ENCODE results near the gene TELO2.
A peak's percentile ranks its signal among the peaks of the same experiment; 100 is the strongest.
"Not testable (repeated sequence)": the region's sequence is repeated elsewhere in the genome, so short reads cannot be mapped to it uniquely, and the experiment has no call there.

TELO2 gene

DNA sequence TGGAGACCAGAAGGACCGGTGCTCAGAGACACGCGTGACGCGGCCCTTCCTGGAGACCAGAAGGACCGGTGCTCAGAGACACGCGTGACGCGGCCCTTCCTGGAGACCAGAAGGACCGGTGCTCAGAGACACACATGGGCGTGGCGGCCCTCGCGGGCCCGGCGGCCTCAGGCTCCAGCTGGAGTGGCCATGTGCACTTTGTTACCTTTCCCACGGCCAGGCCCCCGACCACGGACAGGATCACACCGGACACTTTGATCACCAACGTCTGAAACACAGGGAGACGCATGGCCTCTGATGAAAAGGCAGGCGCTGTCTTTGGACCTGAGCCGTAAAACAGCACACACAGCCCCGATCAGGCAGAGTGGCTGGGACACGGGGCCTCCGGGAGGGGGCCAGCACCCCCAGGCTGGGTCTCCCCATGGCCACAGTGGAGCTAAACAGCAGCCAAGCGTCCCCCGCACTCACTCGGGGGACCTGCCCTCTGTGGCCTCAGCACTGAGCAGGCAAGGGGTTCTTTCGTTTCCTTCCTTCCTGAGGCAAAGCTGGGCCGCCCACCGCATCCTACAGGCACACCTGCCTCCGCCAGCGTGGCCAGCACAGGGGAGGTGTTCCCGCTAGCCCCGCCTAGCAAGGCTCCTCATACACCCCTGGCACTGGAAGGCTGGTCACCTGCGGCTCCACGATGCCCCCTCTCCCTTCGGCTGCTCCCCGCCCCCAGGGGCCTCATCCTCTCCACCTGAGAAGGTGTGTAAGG, 35.5 kb upstream of the TELO2 start:
- no peak for DNase-seq (ENCODE audit: low read depth)

DNA sequence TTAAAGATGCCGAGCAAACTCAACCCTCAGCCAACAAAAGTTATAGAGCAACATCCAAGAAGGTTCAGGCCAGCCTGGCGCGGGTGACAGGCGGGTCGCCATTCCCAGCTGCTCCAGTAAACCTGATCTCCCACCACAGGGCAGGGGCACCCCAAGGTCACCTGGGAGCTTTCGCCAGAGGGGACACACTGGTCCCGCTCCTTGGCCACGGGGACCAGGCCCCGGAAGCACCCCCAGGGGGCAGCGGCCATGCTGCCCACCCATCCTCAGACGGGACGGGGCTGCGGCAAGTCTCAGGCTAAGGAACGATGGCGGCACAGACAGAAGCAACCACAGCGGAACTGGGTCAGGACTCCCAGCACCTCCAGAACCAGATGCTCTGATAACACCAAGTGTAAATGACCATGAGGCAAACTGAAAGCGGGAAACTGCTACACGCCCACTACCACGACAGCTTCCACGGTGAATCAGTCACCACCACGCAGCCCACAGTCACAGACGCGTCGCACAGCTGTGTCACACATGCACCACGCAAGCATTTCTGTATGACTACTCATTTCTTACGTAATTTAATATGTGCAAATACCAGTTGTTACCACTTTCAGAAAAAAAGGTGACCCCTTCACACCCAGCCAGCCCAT, 34.7 kb upstream of the TELO2 start:
- no peak for DNase-seq (ENCODE audit: low read depth)

DNA sequence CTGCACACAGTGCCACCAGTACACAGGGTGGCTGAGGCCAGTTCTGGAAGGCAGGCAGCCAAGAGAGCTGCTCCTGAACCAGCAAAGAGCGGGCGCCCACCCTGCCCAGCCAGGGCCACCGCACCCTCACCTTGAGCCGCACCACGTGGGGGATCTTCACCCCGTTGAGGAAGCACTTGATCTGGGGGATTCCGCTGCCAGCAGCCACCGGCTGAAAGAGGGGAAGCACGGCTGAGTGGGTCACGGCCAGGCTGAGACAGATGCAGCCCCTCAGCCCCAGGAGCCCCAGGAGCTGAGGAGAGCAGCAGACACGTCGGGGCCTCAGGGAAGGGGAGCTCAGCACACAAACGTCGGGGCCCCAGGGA, 34.2 kb upstream of the TELO2 start:
- DNase-seq (ENCODE audit: low read depth) = no peak

DNA sequence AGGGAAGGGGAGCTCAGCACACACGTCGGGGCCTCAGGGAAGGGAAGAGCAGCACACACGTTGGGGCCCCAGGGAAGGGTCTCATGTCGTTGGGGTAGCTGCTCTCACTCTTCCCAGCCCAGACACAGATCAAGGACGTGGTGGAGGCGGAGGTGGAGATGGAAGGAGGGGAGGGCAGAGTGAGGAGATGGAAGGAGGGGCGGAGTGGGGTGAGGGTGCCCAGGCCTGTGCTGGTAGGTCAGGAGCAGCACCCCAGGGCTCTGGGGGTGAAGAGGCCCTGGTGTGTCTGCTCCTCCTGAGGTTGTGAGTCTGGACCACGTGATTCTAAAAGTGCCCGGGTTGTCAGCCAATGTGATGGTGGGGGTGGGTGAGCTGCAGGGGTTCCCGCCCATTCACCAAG, 33.2 kb upstream of the TELO2 start:
- no peak for DNase-seq (ENCODE audit: low read depth)

DNA sequence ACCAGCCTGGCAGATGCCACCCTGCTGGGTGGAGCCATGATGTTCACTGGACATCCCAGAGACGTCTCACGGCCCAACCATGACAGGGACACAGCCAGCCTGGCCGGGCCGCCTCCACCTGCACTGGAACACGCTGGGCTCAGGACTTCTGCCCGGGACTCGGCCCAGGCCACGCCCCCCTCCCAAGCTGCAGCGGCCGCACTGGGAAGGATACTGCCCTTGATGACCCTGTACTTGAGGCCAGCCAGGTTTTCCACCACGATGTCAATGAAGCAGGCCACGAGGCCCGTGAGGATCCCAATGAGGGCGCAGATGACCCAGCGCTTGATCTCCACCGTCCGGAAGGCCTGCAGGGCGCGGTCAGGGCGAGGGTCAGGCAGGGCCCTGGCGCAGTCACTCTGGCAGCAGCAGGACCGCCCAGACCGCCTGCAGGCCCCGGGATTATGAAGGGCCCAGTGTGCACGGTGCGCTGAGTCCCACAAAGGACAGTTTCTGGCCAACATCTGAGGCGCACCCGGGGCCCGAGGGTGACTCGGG, 32.5 kb upstream of the TELO2 start:
- no peak for DNase-seq (ENCODE audit: low read depth)

DNA sequence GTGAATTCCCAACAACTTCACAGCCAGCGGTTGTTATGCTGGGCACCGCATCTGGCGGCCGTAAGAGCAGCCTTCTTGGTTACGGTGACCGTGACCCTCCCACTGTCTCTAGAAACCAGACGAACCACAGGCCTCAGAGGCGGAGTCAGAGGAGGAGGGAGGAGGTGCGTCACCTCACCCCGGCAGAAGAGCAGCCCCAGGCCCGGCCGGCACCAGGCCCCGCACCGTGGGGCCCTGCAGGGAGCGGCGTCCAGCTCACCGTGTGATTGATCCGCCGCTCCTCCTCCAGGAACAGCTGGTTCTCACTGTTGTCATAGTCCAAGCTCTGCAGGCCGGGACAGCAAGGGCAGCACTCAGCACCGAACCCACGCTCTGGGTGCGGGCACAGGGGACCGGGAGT, 32.0 kb upstream of the TELO2 start:
- DNase-seq (ENCODE audit: low read depth) = no peak

DNA sequence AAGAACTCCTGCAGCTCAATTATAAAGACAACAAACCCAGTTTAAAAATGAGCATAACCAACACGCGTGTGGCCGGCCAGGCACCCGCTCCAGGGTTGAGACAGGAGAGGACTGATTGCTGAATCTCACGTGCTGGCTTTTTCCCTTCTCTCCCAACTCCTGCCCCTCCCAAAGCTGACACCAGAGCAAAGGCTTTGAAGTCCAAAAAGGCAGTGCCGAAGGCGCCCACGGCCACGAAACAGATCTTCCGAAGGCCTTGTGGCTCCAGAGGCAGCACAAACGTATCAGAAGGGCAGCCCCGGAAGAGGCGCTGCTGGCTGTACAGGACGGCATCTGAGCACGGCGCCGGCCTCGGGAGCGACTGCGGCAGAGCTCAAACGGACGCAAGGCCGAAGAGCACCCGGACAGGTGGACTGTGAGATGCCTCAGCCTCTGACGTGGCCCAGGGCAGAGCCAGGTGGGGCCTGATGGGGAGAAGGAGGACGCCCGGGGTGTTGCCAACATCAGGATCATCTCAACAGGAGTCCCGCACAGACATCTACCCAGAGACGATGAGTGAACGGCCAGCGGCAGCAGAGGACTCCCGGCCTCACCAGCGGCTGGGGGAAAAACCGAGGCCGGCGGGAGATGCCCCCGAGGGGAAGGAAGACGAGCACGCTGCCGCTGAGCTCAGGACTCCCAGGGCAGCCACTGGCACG, 28.8 kb upstream of the TELO2 start:
- no peak for DNase-seq (ENCODE audit: low read depth)

DNA sequence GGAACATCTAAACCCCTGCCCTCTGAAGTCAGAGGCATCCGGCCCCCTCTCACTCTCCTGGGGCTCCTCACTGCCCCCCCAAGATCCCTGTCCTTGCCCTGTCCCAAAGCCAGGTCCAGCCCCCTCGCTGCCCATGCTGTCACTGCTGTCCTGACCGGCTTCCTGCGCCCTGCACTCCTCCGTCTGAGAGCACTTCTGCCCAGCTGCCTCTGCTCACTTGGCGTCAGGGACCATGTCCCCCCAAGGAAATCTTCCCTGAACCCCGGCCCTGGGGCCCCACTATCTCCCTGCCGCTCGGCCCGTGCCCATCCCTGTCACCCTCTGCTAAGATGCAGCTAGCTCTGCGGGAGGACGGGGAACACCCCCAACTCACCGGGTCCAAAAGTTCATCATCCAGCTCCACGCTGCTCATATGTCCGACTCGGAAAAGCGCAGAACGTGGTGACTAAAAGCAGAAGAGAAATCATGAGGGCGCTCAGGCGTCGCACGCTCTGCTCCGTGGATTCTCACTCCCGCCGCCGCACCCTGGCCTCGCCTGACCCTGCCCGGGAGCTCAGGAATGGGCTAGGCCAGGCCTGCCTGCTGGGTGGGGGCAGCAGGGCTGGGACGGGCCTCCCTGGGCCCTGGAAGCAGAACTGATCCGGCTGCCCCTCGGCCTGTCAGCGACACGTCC, 28.1 kb upstream of the TELO2 start:
- no peak for DNase-seq (ENCODE audit: low read depth)

DNA sequence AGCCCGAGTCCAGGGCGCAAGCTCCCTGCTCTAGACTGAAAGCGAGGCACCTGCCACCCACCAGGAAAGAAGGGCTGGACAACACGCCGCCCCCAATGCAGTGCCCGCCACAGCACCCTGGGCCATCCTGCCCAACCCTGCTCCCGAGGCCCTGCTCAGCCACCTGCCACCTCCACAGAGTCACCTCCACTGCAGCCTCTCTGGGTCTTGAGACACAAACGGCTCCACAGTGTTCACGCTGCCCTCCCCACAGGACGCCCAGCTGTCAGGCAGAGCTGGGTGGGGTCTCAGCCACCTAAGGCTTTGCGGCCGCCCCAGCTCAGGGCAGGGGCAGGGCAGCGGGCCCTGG, 27.6 kb upstream of the TELO2 start:
- no peak for DNase-seq (ENCODE audit: low read depth)

DNA sequence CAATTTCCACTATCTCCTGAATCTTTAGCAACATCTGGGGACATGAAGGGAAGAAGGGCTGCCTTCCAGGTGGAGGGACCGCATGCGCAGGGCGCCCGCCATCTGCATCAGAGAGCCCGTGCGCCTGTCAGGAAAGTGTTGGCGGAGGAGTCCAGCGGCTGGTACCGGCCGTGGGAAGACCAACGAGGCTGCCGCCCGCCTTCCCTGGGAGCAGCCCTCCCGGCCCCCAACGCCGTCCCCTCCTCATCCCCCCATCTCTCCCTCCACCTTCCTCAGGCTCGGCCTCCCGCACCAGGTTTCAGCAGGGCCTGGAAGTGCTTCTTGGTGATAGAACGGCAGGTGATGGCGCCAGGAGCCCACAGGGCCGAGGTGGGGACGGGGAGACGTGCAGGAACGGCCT, 27.1 kb upstream of the TELO2 start:
- DNase-seq (ENCODE audit: low read depth) = no peak

DNA sequence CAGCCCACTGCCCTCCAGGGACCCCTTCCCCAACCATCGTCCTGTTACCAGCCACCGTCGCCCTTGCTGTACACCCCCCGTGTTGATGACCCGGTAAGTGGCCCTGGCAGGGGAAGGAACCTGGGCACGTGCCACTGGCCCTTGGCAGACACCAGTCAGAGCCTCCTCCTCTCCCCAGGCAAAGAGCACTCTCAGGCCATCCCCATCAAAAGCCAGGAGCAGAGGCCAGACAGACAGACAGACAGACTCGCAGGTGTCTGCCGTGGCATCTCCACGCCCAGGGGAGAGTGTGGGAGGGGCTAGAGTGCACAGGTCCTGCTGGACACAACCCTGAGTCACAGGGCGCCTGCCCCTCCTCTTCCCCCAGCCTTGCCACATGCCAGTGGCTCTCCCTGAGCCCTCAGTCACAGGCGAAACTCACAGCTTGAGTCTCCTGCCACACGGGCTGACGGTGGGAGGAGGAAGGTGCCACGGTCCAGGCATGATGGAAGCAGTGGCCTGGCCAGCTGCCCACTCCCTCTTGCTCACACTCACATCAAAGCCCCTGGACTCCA, 26.1 kb upstream of the TELO2 start:
- no peak for DNase-seq (ENCODE audit: low read depth)

DNA sequence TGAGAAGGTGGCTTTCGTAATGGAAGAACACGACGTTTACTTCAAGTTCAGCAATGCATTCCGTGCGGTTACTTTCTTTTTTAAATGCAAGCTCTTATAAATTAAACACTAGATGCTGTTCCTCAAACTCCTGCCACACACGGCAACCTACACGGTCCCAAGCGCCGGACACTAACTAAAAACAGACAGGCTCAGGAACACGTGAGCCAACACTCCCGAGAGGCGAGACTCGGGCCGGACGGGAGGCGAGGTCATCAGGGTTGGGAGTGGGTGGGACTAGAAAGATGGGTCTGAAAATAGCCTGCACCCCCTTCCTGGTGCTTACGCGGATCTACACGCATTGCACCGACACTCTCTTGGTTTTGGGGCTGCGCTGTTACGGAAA, 24.7 kb upstream of the TELO2 start:
- no peak for DNase-seq (ENCODE audit: low read depth)

DNA sequence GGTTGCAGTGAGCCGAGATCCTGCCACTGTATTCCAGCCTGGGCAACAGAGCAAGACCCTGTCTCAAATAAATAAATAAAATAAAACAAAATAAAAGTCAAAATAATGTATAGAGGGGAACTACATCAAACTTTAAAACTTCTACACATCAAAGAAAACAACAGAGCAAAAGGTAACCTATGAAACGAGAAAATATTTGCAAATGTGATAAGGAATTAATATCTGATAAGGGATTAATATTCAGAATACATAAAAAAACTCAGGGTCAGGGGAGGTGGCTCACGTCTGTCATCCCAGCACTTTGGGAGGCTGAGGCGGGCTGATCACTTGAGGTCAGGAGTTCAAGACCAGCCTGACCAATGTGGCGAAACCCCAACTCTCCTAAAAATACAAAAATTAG, 24.0 kb upstream of the TELO2 start:
- DNase-seq (ENCODE audit: low read depth) = not testable (repeated sequence)

DNA sequence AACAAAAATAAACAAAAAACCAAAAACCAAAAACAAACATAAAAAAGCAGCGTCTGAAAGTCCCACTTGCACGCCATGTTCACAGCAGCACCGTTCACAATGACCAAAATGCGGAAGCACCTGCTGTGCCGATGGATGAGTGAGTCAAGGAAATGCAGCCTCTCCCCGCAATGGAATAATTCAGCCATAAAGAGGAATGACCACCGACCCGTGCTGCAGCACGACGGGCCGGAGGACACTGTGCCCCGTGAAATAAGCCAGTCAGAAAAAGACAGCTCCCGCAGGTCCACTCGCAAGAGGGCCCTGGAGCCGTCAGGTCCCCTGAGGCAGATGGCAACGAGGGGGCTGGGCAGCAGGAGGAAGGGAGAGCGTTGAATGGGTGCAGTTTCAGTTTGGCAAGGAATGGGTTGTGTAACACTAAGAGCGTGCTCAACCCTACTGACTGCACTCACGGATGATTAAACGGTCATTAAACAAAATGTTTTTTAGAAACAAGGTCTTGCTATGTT, 23.4 kb upstream of the TELO2 start:
- DNase-seq (ENCODE audit: low read depth) = no peak

DNA sequence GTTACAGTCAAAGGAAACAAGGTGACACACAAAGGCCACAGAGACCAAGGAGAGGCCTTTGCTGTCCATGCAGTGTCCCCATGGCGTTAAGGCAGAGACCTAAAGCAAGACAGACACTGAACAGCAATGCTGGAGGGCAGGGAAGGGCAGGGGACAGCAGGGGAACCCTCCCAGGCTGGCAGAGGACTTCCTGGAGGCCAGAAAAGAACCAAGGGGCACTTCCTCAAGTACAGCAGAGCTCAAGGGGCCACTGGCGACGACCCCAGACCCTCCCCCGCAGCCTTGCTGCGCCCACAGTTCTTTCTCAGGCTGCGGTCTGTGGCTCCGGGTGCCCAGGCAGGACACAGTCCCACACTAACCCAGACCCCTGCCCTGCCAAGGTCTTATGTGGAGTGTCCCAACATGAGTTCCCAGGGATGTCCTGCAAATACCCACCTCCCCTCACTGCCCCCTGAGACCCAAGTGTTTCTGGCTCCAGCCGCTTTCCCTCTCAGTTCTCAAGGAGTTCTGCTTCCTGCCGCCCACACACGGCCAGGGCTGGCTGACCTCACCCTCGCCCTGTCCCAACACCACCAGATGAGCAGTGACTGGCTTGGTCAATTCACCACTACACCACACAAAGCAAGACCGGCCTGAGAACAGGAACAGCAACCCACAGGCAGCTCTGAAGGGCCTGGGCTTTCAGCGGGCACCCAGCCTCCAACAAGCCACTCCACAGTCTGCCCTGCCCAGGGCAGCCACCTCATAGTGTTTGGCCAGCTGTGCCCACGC, 22.5 kb upstream of the TELO2 start:
- DNase-seq (ENCODE audit: low read depth) = no peak

DNA sequence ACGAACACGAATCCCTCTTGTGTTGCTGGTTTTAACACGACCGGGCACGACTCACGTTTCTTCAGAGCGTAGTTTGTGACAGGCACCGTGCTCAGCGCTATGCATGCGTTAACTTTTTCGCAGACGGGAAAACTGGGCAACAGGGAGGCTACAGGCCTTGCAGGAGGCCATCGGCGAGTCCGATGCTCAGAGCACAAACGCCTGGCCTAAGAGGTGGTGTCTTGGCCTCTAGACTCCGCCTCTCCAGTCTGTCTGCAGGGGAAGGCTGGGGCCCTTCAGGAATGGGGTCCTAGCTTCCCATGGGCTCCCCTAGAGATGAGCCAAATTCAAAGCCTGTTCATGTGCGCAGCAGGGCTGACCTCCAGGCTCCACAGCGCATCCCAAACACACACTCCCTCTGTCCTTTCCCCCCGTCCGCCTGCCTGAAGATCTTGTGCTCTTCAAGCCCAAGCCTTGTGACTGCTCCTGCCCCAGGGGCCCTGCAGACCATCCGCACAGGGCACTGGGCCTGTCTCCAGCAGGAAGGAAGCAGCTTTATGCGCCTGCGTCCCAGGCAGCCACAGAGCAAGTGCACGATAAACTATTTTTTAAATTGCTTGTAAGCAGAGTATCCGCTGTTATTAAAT, 21.5 kb upstream of the TELO2 start:
- DNase-seq (ENCODE audit: low read depth) = no peak

DNA sequence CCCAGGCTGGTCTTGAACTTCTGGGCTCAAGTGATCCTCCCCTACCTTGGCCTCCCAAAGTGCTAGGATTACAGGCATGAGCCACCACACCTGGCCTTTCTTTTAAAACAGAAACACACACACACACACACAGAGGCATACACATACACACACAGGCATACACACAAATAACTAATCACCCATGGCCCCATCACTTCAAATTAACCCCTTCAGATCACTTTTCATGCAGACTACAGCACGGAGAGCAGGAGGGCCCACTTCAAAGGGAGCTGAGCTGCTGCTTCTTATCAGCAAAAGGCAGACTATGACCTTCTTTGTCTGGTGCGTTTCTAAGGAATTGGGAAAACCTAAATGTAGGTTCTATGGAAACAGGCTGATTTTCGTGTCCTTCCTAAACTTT, 20.2 kb upstream of the TELO2 start:
- DNase-seq (ENCODE audit: low read depth) = no peak

DNA sequence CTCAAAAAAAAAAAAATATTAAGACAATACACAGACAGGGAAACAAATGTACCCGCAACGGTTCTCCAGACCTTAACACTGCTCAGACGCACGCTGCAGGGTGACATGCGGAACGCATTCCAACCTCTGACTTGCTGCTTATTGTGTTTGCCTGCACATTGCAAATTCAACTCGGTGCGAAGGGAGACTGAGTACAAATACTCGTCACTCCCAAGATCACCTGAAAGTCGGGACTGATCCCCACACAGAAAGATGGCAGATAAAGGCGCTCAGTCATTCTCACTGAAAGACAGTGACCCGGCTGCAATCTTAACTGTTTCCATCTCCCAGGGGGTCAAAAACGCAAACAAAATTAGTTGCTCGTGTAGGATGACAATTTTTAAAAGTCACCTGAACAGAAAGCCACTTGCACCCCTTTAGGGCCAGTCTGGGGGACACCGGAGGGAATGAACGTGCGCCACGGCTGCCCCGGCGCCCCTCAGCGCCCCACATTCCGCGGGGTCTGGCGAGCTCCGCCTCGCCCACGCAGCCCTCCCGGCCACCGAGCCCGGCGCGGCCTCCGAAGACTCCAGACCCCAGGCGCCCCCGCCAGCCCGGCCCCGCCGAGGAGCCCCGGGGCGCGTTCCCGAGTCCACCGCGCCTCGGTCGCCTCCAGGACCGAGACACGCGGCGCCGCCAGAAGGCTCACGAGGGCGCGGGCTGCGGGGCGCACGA, 18.9 kb upstream of the TELO2 start:
- DNase-seq (ENCODE audit: low read depth) = no peak

DNA sequence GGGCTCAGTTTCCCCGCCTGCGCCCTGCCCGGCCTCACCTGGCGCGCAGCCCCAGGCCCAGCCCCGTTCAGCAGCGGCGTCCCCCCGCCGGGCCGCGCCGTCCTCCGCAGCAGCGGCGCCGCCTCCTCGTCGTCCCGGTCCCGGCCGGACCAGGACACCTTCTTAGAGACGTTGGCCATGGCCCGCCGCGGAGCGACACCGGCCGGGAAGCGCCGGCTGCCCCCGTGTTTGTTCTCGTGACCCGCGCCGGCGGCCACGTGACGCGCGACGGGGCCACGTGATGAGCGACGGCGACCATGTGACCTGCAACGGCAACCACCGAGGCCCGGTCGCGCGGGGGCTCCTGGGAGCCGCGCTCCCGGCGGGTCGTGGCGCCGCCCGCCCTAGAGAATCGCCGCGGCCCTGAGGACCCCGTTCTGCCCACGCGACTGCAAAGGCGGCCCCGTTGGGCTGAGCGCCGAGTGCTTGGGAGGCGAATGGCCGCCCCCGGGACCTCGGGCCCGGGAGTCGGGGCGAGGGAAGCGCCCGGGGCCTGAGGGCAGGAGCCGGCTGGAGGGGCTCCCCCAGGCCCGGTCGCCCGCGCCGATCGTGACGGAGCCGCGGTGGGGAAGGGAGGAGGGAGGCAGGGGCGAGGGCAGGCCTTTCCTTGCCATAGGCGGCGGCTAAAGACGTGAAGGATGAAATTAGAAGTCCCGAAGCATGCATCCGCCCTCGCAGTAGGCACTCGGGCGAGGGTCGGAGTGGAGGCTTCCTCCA, 18.2 kb upstream of the TELO2 start, which contains the start of gene CLCN7:
Gene CLCN7, minus strand, starts transcription at position 233 of the 756 bp plus-strand sequence. Its CDS starts 54 bp downstream, at position 179.
- peak; percentile 55 for DNase-seq (ENCODE audit: low read depth)

All from fibroblast of the conjunctiva (primary cell).